ENCODE measurements around the gene ARL6IP4.

ARL6IP4 gene

GRCh38 chr12:122996188-122996601 lies 15.7 kb downstream of the ARL6IP4 start:
- Histone ChIP-seq H3K4me1 (peaks cover 16 to 33% (median 22%) of the 10 kb centered on the region in 10 experiments), H3K27ac (no peak overlapping the region), H3K4me2 (no peak overlapping the region), H4K20me1 (peaks cover 0 to 46% (median 13%) of the 10 kb centered on the region in 11 experiments; a peak in 13 of 22 replicates), H3K9ac (no peak overlapping the region), H3K36me3 (peaks cover 0 to 30% (median 0%) of the 10 kb centered on the region in 11 experiments; a peak in 6 of 22 replicates), H3K4me3 (no peak overlapping the region), H3K9me3 (replicated peaks in 1 of 11) (no peaks in the 10 kb centered on the region), H3K27me3 (peaks cover 0 to 5% (median 0%) of the 10 kb centered on the region in 11 experiments; a peak in 1 of 22 replicates)
- no peak for TF ChIP-seq Cebpa-rat (IDR thresholded peaks at IDR 0.05)

- Histone ChIP-seq H3K9ac (no peak overlapping the region), H4K20me1 (peaks cover 0 to 45% (median 13%) of the 10 kb centered on the region in 11 experiments; a peak in 13 of 22 replicates)
Observed at GRCh38 chr12:122996621-122997342, 16.3 kb downstream of the ARL6IP4 start.

GRCh38 chr12:122997343-122998250 lies 17.1 kb downstream of the ARL6IP4 start:
- Histone ChIP-seq H3K4me1 (peaks cover 16 to 43% (median 31%) of the 10 kb centered on the region in 10 experiments), H3K27ac (no peak overlapping the region), H3K27me3 (peaks cover 0 to 5% (median 0%) of the 10 kb centered on the region in 11 experiments; a peak in 1 of 22 replicates), H3K9ac (no peak overlapping the region), H3K4me3 (no peak overlapping the region), H4K20me1 (peaks cover 0 to 50% (median 13%) of the 10 kb centered on the region in 11 experiments; a peak in 13 of 22 replicates), H3K9me3 (replicated peaks in 1 of 11) (no peaks in the 10 kb centered on the region), H3K4me2 (no peak overlapping the region), H3K36me3 (peaks cover 0 to 24% (median 0%) of the 10 kb centered on the region in 11 experiments; a peak in 5 of 22 replicates)
- TF ChIP-seq Cebpa-rat (IDR thresholded peaks at IDR 0.05): no peak

More at GRCh38 chr12:122996621-122997342, 16.3 kb downstream of the ARL6IP4 start:
- Histone ChIP-seq H3K4me2 (no peak overlapping the region), H3K27me3 (peaks cover 0 to 5% (median 0%) of the 10 kb centered on the region in 11 experiments; a peak in 1 of 22 replicates), H3K27ac (no peak overlapping the region), H3K9me3 (replicated peaks in 1 of 11) (no peaks in the 10 kb centered on the region), H3K4me3 (no peak overlapping the region), H3K36me3 (peaks cover 0 to 24% (median 0%) of the 10 kb centered on the region in 11 experiments; a peak in 6 of 22 replicates), H3K4me1 (peaks cover 16 to 39% (median 28%) of the 10 kb centered on the region in 10 experiments)
- no peak for TF ChIP-seq Cebpa-rat (IDR thresholded peaks at IDR 0.05)

GRCh38 chr12:122998316-122998715 lies 17.8 kb downstream of the ARL6IP4 start:
- no peaks in the 10 kb centered on the region for H3K9me3 ChIP-seq (replicated peaks in 1 of 11)
- no peak for TF ChIP-seq Cebpa-rat (IDR thresholded peaks at IDR 0.05)
- H3K4me2 ChIP-seq: no peak overlapping the region
- H3K4me3 ChIP-seq: no peak overlapping the region
- peaks cover 0 to 23% (median 0%) of the 10 kb centered on the region in 11 experiments; a peak in 5 of 22 replicates for H3K36me3 ChIP-seq
- peaks cover 0 to 5% (median 0%) of the 10 kb centered on the region in 11 experiments; a peak in 1 of 22 replicates for H3K27me3 ChIP-seq
- no peak overlapping the region for H3K9ac ChIP-seq
- H4K20me1 ChIP-seq: peaks cover 0 to 53% (median 13%) of the 10 kb centered on the region in 11 experiments; a peak in 13 of 22 replicates
- H3K4me1 ChIP-seq: peaks cover 16 to 43% (median 31%) of the 10 kb centered on the region in 10 experiments
- H3K27ac ChIP-seq: no peak overlapping the region

GRCh38 chr12:122999196-122999946 lies 18.9 kb downstream of the ARL6IP4 start:
- no peak for TF ChIP-seq Cebpa-rat (IDR thresholded peaks at IDR 0.05)
- 0 out of 20 replicates have a peak overlapping the region, but pooled peaks of 1 of the 10 experiments have one; percentile 42 for H3K4me3 ChIP-seq
- peaks cover 0 to 29% (median 0%) of the 10 kb centered on the region in 11 experiments; a peak in 6 of 22 replicates for H3K36me3 ChIP-seq
- H3K4me1 ChIP-seq: peaks cover 16 to 43% (median 31%) of the 10 kb centered on the region in 10 experiments
- H3K27me3 ChIP-seq: peaks cover 0 to 5% (median 0%) of the 10 kb centered on the region in 11 experiments; a peak in 1 of 22 replicates
- no peaks in the 10 kb centered on the region for H3K9me3 ChIP-seq (replicated peaks in 1 of 11)
- H3K4me2 ChIP-seq: peak overlapping the region; percentile 74 to 99 (median 91)
- H4K20me1 ChIP-seq: peaks cover 0 to 57% (median 10%) of the 10 kb centered on the region in 11 experiments; a peak in 13 of 22 replicates
- peak overlapping the region in 1 of 11 experiments; percentile 11; a peak in 1 of 22 replicates for H3K9ac ChIP-seq
- H3K27ac ChIP-seq: no peak overlapping the region

- H3K36me3 ChIP-seq: peaks cover 0 to 35% (median 5%) of the 10 kb centered on the region in 11 experiments; a peak in 9 of 22 replicates
- H3K9me3 ChIP-seq (replicated peaks in 1 of 11): no peaks in the 10 kb centered on the region
- H3K9ac ChIP-seq: peak overlapping the region in 7 of 11 experiments; percentile 11 to 62 (median 49); a peak in 10 of 22 replicates
- H3K27ac ChIP-seq: peak overlapping the region in 3 of 11 experiments; percentile 8 to 36 (median 30); a peak in 4 of 22 replicates
- H3K4me3 ChIP-seq: peak overlapping the region in 8 of 10 experiments; percentile 2 to 47 (median 24); a peak in 9 of 20 replicates
- peaks cover 0 to 5% (median 0%) of the 10 kb centered on the region in 11 experiments; a peak in 1 of 22 replicates for H3K27me3 ChIP-seq
- H3K4me1 ChIP-seq: peaks cover 16 to 43% (median 31%) of the 10 kb centered on the region in 10 experiments
- no peak for TF ChIP-seq Cebpa-rat (IDR thresholded peaks at IDR 0.05)
- H3K4me2 ChIP-seq: peak overlapping the region; percentile 74 to 99 (median 91)
- peaks cover 0 to 57% (median 10%) of the 10 kb centered on the region in 11 experiments; a peak in 13 of 22 replicates for H4K20me1 ChIP-seq
Observed at GRCh38 chr12:122999986-123000420, 19.5 kb downstream of the ARL6IP4 start.

- Histone ChIP-seq H4K20me1 (peaks cover 0 to 57% (median 10%) of the 10 kb centered on the region in 11 experiments; a peak in 13 of 22 replicates), H3K9me3 (replicated peaks in 1 of 11) (no peaks in the 10 kb centered on the region), H3K36me3 (peaks cover 0 to 41% (median 7%) of the 10 kb centered on the region in 11 experiments; a peak in 9 of 22 replicates), H3K4me1 (peaks cover 16 to 43% (median 31%) of the 10 kb centered on the region in 10 experiments), H3K4me2 (peak overlapping the region; percentile 74 to 99 (median 91)), H3K27ac (peak overlapping the region in 4 of 11 experiments; percentile 8 to 36 (median 22); a peak in 3 of 22 replicates), H3K4me3 (peak overlapping the region in 6 of 10 experiments; percentile 2 to 47 (median 32); a peak in 6 of 20 replicates), H3K27me3 (peaks cover 0 to 5% (median 0%) of the 10 kb centered on the region in 11 experiments; a peak in 1 of 22 replicates), H3K9ac (peak overlapping the region in 7 of 11 experiments; percentile 11 to 62 (median 49); a peak in 11 of 22 replicates)
- TF ChIP-seq Cebpa-rat (IDR thresholded peaks at IDR 0.05): no peak
Observed at GRCh38 chr12:123000578-123000977, 20.1 kb downstream of the ARL6IP4 start.
